Measurements from ENCODE around the gene PPP1R7. TPM values are rescaled to one million over a fixed set of nuclear protein-coding genes. Genes with fewer than 3 reads are reported as not detected.

The PPP1R7 gene
- total RNA-seq, 1 experiment from 2014 or later, result 65.4 TPM

DNA sequence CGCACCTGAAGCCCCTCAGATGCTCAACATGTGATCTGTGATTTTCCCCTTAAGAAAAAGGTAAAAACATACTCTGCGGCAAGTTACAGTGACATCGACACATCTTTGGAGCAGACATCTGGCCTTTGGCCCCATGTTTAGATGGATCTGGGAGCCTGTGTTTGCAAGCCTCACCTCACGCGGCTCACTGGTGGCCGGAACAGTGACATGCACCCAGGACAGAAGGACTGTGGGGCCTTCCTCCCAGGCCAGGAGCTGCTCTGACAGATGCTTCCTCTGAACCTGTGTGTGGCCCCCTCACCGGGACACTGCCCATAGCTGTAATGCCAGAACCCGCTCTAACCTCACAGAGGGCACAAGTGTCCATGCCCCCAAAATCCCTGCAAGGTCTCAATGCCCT lies 14.1 kb upstream of the PPP1R7 start:
- no TSS peak for BruUV-seq (replicated peaks)
- intact Hi-C loops (cut with micrococcal nuclease; ENCODE audit: unreplicated experiment), result no loop called here
- TF ChIP-seq, protein P1, sequence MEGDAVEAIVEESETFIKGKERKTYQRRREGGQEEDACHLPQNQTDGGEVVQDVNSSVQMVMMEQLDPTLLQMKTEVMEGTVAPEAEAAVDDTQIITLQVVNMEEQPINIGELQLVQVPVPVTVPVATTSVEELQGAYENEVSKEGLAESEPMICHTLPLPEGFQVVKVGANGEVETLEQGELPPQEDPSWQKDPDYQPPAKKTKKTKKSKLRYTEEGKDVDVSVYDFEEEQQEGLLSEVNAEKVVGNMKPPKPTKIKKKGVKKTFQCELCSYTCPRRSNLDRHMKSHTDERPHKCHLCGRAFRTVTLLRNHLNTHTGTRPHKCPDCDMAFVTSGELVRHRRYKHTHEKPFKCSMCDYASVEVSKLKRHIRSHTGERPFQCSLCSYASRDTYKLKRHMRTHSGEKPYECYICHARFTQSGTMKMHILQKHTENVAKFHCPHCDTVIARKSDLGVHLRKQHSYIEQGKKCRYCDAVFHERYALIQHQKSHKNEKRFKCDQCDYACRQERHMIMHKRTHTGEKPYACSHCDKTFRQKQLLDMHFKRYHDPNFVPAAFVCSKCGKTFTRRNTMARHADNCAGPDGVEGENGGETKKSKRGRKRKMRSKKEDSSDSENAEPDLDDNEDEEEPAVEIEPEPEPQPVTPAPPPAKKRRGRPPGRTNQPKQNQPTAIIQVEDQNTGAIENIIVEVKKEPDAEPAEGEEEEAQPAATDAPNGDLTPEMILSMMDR (IDR thresholded peaks at IDR 0.05; ENCODE audit: unreplicated experiment), result no peak
- H3K9me3 Mint-ChIP-seq (ENCODE audit: low read depth, unreplicated experiment), result no peaks in the 10 kb centered on the region
- H3K4me1 Mint-ChIP-seq (ENCODE audit: low read depth, unreplicated experiment), result no peaks in the 10 kb centered on the region
- no peak for DNase-seq
- H3K27ac Mint-ChIP-seq (ENCODE audit: unreplicated experiment), result no peak overlapping the region
- no peaks in the 10 kb centered on the region for H3K27me3 Mint-ChIP-seq (ENCODE audit: unreplicated experiment)
- H3K4me3 Mint-ChIP-seq (ENCODE audit: low read depth, unreplicated experiment), result no peak overlapping the region
- H3K36me3 Mint-ChIP-seq (ENCODE audit: insufficient read depth, unreplicated experiment), result no peaks in the 10 kb centered on the region
- CTCF ChIA-PET, result no interaction called here

DNA sequence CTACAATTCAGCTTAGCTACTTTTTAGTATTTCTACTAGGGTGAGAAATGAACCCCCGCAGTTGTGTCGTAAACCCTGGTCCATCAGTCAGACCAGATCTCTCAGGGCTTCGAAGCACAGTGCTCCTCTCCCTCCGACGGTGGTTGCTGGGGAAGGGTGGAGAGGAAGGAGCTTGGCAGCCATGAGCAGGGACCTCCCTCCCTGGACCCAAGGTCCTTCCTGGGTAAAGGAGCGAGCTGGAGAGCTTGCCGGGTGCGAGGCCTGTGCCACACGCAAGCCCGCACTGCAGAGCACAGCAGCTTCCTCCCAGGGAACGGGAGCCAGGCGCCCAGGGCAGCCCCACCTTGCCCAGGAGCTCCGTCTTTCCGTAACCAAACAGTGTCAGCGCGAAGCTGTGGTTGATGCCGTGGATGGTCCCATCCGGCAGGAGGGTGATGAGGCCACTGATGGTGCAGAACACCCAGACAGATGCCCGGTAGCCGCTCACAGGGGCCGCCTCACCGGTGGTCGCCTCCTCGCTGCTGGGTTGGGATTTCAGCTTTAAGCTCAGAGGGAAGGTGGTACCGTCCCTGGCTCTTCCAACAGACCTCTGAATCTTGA lies 13.5 kb upstream of the PPP1R7 start:
- no peak overlapping the region for H3K27ac Mint-ChIP-seq (ENCODE audit: unreplicated experiment)
- no peaks in the 10 kb centered on the region for H3K4me1 Mint-ChIP-seq (ENCODE audit: low read depth, unreplicated experiment)
- no peaks in the 10 kb centered on the region for H3K36me3 Mint-ChIP-seq (ENCODE audit: insufficient read depth, unreplicated experiment)
- TF ChIP-seq, protein P1 (IDR thresholded peaks at IDR 0.05; ENCODE audit: unreplicated experiment), result no peak
- CTCF ChIA-PET, result no interaction called here
- H3K4me3 Mint-ChIP-seq (ENCODE audit: low read depth, unreplicated experiment), result no peak overlapping the region
- intact Hi-C loops (cut with micrococcal nuclease; ENCODE audit: unreplicated experiment), result no loop called here
- DNase-seq, result no peak
- H3K27me3 Mint-ChIP-seq (ENCODE audit: unreplicated experiment), result no peaks in the 10 kb centered on the region
- no peaks in the 10 kb centered on the region for H3K9me3 Mint-ChIP-seq (ENCODE audit: low read depth, unreplicated experiment)
- no TSS peak for BruUV-seq (replicated peaks)

DNA sequence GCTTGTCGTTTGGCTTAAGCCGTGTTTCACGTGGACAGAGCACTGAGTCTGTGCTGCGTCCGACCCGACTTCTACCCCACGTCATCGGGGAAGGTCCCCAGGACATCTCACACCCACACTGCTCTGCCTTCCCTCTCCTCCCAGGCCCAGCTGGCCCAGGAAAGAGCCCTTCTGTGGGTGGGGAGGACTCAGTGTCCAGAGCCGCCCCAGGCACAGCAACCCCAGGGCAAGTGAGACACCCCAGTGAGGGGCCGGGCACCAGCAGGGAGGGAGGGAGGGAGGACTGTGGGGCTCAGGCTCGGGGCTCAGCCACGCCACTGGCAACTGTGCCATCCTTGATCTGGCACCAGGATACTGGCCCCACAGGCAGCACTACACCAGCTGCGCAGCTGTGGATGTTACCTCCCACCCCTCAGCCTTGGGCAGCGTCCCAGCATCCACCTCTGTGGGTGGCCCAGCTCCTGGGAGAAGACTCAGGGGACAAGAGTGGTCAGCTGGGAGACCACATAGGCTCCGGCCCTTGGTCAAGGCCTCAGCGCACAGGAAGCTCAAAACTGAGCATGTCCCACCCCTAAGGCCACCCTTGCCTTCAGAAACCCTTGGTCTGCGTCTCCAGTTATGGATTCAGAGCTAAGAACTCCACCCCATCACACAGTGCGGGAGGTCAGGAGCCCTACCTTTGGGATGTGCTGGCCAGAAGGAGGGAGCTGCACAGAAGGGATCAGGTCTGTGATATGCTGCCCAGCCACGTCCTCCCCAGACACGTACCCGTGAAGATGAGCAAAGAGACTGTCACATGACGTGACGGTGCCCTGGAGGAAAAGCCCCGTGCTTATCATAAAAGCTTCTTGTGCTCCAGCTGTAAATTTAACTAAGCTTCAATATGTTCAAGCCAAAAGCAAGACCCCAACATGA lies 12.7 kb upstream of the PPP1R7 start:
- no TSS peak for BruUV-seq (replicated peaks)
- Mint-ChIP-seq H3K36me3 (ENCODE audit: insufficient read depth, unreplicated experiment) (no peaks in the 10 kb centered on the region), H3K27ac (ENCODE audit: unreplicated experiment) (no peak overlapping the region), H3K4me3 (ENCODE audit: low read depth, unreplicated experiment) (no peak overlapping the region), H3K27me3 (ENCODE audit: unreplicated experiment) (no peaks in the 10 kb centered on the region), H3K9me3 (ENCODE audit: low read depth, unreplicated experiment) (no peaks in the 10 kb centered on the region), H3K4me1 (ENCODE audit: low read depth, unreplicated experiment) (no peaks in the 10 kb centered on the region)
- TF ChIP-seq, protein P1 (IDR thresholded peaks at IDR 0.05; ENCODE audit: unreplicated experiment), result no peak
- DNase-seq, result no peak
- intact Hi-C loops (cut with micrococcal nuclease; ENCODE audit: unreplicated experiment), result no loop called here
- CTCF ChIA-PET, result no interaction called here

DNA sequence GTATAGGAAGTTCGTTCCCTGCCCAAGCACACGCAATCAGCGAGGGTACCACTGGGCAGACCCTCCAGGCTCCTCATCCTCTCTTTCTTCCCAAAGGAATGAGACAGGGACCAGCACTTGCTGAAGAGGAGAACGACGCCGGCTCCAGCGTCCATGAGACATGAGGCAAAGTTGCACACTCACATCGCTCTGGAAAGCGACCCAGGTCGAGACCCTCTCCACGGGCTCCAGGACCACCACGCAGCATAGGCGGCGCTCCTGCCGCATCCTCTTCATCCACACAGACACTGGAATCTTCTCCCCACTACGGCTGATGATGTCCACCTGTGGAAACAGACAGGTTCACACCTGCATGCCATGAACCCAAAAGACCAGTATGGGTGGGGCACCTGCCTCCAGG lies 11.8 kb upstream of the PPP1R7 start:
- BruUV-seq (replicated peaks), result no TSS peak
- no peak for DNase-seq
- Mint-ChIP-seq H3K4me1 (ENCODE audit: low read depth, unreplicated experiment) (no peaks in the 10 kb centered on the region), H3K36me3 (ENCODE audit: insufficient read depth, unreplicated experiment) (no peaks in the 10 kb centered on the region), H3K9me3 (ENCODE audit: low read depth, unreplicated experiment) (no peaks in the 10 kb centered on the region), H3K4me3 (ENCODE audit: low read depth, unreplicated experiment) (no peak overlapping the region), H3K27me3 (ENCODE audit: unreplicated experiment) (no peaks in the 10 kb centered on the region), H3K27ac (ENCODE audit: unreplicated experiment) (no peak overlapping the region)
- TF ChIP-seq, protein P1 (IDR thresholded peaks at IDR 0.05; ENCODE audit: unreplicated experiment), result no peak
- intact Hi-C loops (cut with micrococcal nuclease; ENCODE audit: unreplicated experiment), result no loop called here
- CTCF ChIA-PET, result no interaction called here
